Muscle of back (tissue), 13 donors: ENCODE data around the gene FGF7. TPM values are rescaled to one million over a fixed set of nuclear protein-coding genes. Genes with fewer than 3 reads are reported as not detected.
"Not testable (repeated sequence)": the region's sequence is repeated elsewhere in the genome, so short reads cannot be mapped to it uniquely, and the experiment has no call there.

ENCODE experiments used
- DNase-seq, 3 donors: peaks; one replicate each; pipeline versions ENCODE4 v3.0.0 to v3.0.0-alpha.2; 2013
- long read RNA-seq, 9 donors: transcript quantifications; one replicate each; lab custom pipeline, GENCODE V29; 2026
- polyA plus RNA-seq, 10 donors: library from polyadenylated mRNA; unstranded; fragments of 120-200 nt; gene quantifications; one replicate each; pipeline ENCODE4 v1.2.1, GENCODE V29; 2013; ENCODE audit not compliant: insufficient read length in 10 of 10

FGF7 gene, protein sequence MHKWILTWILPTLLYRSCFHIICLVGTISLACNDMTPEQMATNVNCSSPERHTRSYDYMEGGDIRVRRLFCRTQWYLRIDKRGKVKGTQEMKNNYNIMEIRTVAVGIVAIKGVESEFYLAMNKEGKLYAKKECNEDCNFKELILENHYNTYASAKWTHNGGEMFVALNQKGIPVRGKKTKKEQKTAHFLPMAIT
- 10 to 100 TPM; 15.3 to 31.1 (median 25.0) TPM for polyA plus RNA-seq
- long read RNA-seq, donor 1, full-length matches to known transcripts: 6 of 6 reads
- long read RNA-seq, donor 1, partial matches to known transcripts: 0 of 6 reads
- long read RNA-seq, donor 1, other reads (novel, unspliced or antisense): 0 of 6 reads
- long read RNA-seq, donor 2, full-length matches to known transcripts: 3 of 3 reads
- long read RNA-seq, donor 2, partial matches to known transcripts: 0 of 3 reads
- long read RNA-seq, donor 2, other reads (novel, unspliced or antisense): 0 of 3 reads
- long read RNA-seq, donor 3: 0 reads
- long read RNA-seq, donor 4, full-length matches to known transcripts: 6 of 6 reads
- long read RNA-seq, donor 4, partial matches to known transcripts: 0 of 6 reads
- long read RNA-seq, donor 4, other reads (novel, unspliced or antisense): 0 of 6 reads
- long read RNA-seq, donor 5, full-length matches to known transcripts: 7 of 7 reads
- long read RNA-seq, donor 5, partial matches to known transcripts: 0 of 7 reads
- long read RNA-seq, donor 5, other reads (novel, unspliced or antisense): 0 of 7 reads
- long read RNA-seq, donor 6, full-length matches to known transcripts: 13 of 13 reads
- long read RNA-seq, donor 6, partial matches to known transcripts: 0 of 13 reads
- long read RNA-seq, donor 6, other reads (novel, unspliced or antisense): 0 of 13 reads
- long read RNA-seq, donor 7, full-length matches to known transcripts: 3 of 3 reads
- long read RNA-seq, donor 7, partial matches to known transcripts: 0 of 3 reads
- long read RNA-seq, donor 7, other reads (novel, unspliced or antisense): 0 of 3 reads
- long read RNA-seq, donor 8, full-length matches to known transcripts: 2 of 7 reads
- long read RNA-seq, donor 8, partial matches to known transcripts: 5 of 7 reads
- long read RNA-seq, donor 8, other reads (novel, unspliced or antisense): 0 of 7 reads
- long read RNA-seq, donor 9: 0 reads

DNA sequence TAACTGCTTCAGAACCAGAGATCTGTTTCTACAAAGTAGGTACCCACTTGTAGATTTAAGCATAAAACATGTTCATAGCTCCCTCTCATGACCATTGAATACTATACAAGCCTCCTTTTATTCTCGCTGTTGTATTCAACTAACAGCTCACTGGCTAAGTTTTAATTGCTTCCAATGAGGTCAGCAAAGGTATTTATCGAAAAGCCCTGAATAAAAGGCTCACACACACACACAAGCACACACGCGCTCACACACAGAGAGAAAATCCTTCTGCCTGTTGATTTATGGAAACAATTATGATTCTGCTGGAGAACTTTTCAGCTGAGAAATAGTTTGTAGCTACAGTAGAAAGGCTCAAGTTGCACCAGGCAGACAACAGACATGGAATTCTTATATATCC lies at the start of gene FGF7:
TSS of gene FGF7 (plus strand) at position 222 of the 400 bp plus-strand sequence. CDS start 1,056 bp downstream, outside the sequence.
- peak; percentile 71 to 88 (median 79) for DNase-seq

DNA sequence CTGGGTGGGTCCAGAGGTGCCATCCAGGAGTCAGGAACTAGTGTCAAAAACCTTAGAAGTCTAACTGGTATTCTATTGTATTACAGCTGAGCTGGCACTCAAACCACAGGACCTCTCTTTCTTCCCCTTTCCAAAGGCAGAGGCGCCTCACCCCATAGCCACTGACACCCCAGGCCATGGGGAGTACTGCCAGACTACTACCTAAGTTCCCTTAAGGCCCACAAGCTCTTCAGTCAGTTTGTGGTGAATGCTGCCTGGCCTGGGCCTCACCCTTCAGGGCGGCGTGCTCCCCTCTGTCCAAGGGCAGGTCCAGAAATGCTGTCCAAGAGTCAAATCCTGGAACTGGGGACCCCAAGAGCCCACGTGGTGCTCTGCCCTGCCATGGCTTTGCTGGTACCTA lies 43.0 kb upstream of the FGF7 start:
- no peak for DNase-seq

DNA sequence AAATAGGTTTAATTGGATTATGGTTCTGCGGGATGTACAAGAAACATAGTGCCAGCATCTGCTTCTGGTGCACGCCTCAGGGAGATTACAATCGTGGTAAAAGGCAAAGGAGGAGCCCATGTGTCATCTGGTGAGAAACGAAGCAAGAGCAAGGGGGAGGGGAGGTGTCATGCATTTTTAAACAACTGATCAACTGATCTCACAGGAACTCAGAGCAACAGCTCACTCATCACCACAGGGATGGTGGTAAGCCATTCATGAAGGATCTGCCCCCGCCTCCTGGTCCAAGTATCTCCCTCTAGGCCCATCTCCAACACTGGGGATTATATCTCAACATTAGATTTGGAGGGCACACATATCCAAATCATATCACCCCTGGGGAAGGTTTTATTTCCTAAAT lies 42.1 kb upstream of the FGF7 start:
- no peak for DNase-seq

DNA sequence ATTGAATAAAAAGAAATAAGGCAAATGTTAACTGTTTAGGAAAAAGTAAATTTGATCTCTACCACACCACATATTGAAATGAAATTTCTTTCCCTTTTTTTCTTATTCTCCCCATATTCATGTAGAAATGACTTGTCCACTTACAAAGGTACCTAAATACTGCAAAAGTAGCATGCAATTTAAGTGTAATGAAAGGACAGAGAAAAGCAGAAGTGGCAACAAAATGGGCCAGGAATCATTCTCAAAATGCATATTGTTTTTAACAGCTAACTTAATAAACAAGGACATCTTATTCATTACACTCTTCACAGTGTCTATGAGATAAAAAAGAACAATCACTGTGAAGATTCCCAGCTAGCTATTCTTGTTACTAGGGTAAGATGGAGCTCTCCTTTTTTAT lies 40.6 kb upstream of the FGF7 start:
- no peak for DNase-seq

DNA sequence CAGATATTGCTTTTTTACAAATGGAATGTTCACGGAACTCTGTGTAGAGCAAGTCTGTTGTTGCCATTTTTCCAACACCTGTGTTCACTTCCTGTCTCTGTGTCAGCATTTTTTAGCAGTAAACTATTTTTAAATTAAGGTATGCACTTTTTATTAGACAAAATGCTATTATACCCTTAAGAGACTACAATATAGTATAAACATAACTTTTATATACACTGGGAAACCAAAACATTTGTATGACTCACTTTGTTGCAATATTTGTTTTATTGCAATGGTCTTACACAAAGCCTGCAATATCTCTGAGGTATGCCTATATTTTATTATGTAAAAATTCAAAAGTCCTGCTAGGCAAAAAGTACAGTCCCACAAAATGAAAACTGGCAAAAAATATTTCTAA lies 39.8 kb upstream of the FGF7 start:
- DNase-seq: no peak

DNA sequence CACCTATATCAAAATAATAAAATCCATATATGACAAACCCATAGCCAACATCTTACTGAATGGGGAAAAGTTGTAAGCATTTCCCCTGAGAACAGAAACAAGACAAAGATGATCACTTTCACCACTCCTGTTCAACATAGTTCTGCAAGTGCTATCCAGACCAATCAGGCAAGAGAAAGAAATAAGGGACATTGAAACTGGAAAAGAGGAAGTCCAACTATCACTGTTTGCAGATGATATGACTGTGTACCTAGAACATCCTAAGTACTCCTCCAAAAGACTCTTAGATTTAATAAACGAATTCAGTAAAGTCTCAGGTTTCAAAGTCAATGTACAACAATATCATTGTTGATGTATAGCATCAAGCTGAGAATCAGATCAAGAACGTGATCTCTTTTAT lies 35.6 kb upstream of the FGF7 start:
- no peak for DNase-seq

DNA sequence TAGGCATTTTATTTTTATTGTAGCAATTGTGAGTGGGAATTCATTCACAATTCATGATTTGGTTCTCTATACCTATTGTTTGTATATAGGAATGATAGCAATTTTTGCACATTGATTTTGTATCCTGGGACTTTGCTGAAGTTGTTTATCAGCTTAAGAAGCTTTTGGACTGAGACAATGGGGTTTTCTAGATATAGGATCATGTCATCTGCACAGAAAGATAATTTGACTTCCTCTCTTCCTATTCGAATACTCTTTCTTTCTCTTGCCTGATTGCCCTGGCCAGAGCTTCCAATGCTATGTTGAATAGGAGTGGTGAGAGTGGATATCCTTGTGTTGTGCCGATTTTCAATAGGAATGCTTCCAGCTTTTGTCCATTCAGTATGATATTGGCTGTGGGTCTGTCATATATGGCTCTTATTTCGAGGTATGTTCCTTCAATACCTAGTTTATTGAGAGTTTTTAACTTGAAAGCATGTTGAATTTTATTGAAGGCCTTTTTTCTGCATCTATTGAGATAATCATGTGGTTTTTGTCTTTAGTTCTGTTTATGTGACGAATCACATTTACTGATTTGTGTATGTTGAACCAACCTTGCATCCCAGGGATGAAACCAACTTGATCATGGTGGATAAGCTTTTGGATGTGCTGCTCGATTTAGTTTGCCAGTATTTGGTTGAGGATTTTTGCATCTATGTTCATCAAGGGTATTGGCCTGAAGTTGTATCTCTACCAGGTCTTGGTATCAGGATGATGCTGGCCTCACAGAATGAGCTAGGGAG lies 20.3 kb upstream of the FGF7 start:
- DNase-seq: not testable (repeated sequence)

DNA sequence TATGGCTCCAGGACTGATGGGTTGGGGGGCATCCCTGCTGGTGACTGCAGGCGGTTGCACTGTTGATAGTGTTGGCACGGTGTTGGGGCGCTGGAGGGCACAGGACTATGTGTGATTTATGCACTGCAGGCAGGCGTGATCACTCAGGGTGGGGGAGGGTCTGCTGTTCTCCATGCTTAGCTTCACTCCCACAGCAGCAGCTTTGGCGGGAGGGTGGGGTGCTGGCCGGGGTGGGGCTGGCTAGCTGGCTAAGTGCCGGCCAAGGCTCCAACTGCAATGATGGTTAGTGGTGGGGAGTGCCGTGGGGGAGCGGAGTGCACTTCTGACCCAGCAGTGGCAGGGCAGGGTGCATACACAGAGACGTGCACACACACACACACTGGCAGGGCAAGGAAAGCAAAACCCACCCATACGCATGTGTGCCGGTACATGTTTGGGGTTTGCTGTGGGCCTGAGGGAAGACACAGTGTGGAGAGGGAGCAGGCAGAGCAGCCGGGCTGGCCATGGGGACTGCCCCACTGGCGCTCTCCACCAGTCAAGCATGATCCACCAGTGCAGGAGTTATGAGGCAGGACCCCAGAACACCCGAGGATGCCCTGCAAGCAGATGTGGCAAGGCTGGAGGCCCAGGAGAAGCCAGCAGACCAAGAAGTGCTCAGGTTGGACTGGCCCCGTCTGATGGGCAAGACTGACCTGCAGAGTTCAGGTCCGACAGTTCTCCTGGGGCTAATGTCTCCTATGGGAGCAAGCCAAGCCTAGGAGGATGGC lies 16.5 kb upstream of the FGF7 start:
- no peak for DNase-seq

DNA sequence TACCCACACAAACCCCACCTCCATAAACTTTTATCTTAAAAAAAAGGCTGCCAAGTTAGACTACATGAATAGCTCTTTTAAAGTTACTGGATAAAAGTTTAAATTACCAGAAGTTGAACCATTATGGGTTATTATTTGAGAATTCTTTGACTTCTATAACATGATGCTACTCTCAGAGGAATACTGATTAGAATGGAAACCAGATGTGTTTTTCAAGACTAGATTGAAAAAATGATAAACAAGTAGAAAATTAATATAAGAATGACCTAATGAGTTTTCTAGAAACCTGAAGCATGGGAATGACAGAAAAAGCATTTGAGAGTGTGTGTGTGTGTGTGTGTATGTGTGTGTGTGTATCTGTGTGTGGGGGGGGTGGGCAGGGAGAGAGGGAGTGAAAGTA lies 12.4 kb upstream of the FGF7 start:
- DNase-seq: peak in 1 of 3 donors; percentile 77

DNA sequence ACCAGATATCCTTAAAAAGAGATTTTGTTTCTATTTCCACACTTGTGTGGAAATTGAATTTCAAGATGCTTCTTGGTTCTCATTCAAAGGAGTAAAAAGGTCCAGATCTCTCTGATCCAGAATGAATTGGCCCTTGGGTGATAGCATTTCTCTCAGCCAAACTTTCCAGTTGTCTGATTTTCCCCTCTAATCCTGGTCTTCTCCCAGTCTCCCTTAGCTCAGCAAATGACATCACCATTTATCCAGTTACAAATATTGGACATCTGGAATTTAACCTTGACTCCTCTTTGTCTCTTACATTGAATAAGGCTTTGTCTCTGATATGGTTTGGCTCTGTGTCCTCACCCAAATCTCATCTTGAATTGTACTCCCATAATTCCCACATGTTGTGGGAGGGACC lies 10.2 kb upstream of the FGF7 start:
- DNase-seq: peak in 2 of 3 donors; percentile 74 to 88

DNA sequence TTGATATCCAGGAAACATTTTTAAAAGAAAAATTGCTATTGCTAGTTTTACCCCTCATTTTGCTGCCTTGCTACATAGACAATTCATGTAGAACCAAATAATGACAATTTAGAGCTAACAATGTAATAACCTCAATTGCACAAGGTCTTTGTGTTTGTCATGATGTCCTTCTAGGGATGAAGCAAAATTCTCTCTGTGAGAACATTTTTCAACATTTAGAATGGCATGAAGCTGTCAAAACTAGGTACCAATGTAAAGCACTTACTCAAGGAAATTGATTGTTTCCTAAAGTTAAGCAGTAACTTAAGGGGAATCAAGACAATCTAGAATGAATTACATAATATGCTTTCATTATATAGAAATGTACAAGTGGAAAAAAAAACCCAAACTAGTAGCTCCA lies 7.9 kb upstream of the FGF7 start:
- no peak for DNase-seq

DNA sequence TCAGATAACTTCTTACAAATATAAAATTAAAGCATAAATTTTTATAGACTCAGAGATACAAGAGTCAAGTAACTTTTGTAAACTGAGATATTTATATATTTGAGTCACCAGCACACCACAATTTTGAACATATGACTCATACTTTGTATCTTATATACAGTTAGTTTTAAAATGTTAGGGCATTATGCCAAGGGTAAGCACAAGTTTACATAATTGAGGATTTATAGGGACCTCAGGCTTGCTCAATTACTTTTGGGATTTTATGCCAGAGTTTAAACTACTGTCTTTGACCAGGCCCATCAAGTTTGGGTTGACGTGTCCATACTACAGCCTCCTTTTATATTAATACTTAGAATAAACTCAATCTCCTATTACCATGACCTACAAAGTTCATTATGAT lies 7.4 kb upstream of the FGF7 start:
- no peak for DNase-seq

DNA sequence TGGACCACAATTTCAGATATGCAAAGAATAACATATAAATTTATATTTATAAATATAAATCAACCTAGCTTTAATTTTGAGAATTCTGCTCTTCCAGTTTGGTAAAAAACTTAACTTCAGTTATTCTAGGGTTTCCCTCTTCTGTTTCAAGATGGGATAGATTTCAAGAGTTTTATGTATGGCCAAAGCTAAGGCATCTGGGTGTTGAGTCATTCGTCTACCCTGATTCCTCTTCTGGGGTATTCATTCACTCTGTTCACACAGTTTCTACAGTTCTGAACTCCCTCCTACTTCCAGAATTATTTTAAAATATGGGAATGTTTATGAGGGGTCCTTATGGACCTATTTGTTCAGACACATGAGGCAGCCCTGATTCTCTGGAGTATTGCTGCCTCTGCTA lies 4.2 kb upstream of the FGF7 start:
- DNase-seq: no peak

DNA sequence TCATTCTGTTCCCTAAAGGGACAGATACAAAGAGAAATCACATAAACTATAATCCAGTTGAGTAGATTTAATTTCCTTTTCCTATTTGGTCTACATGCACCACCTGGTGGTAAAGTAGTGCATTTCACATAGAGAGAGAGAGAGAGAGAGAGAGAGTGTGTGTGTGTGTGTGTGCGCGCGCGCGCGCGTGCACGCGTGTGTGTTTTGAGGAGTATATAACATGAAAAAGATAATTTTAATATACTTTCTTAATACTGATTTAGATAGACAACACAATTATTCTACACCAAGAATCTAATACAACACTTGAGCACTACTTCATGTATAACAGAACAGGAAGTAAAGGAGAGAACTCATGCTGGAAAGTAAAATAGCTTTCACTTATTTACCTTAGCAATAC lies 1.1 kb upstream of the FGF7 start:
- DNase-seq: peak in 2 of 3 donors; percentile 76 to 84

DNA sequence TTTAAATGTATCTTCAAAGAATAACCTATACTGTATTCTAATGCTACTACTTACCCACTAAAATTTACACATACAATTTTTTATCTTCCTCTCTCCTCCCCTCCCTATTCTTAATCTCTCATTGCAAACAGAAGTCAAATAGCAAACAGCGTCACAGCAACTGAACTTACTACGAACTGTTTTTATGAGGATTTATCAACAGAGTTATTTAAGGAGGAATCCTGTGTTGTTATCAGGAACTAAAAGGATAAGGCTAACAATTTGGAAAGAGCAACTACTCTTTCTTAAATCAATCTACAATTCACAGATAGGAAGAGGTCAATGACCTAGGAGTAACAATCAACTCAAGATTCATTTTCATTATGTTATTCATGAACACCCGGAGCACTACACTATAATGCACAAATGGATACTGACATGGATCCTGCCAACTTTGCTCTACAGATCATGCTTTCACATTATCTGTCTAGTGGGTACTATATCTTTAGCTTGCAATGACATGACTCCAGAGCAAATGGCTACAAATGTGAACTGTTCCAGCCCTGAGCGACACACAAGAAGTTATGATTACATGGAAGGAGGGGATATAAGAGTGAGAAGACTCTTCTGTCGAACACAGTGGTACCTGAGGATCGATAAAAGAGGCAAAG lies 984 bp downstream of the FGF7 start:
- DNase-seq: peak in 1 of 3 donors; percentile 74

DNA sequence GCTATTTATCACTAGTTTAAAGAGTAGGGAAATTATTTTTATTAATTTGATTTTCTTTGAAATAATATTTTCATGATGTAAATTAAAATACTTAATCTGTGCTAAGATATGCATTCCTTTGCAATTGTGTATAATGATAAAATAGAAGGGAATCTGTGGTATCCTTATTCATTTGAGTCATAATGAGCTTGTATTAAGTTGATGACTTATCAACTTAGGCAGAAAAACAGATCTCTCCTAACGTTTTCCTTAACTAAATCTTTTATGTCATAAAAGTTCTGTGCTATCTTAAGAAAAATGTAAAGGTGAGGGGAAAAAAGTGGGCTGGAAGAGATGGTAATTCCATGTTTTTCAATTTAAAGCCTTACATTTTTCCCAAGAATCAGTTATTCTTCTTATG lies 1.9 kb downstream of the FGF7 start:
- DNase-seq: peak in 1 of 3 donors; percentile 32

DNA sequence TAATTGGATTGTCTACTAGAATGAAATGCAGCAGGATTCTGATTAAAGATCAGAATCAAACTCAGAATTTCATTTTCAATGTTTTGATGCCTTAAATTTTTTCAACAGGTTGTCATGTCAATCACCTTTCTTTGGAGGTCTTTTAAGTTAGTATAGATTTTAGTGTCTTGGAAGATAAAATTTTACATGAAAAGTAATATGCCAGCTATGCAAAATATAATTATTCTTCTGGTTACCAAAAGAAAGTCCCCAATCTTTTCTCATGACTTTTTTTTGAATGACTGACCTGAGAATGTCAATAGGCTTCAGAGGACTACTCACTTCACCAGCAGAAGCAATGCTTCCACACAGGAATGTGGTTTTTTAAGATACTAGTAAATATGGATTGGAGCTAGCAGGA lies 4.3 kb downstream of the FGF7 start:
- no peak for DNase-seq

DNA sequence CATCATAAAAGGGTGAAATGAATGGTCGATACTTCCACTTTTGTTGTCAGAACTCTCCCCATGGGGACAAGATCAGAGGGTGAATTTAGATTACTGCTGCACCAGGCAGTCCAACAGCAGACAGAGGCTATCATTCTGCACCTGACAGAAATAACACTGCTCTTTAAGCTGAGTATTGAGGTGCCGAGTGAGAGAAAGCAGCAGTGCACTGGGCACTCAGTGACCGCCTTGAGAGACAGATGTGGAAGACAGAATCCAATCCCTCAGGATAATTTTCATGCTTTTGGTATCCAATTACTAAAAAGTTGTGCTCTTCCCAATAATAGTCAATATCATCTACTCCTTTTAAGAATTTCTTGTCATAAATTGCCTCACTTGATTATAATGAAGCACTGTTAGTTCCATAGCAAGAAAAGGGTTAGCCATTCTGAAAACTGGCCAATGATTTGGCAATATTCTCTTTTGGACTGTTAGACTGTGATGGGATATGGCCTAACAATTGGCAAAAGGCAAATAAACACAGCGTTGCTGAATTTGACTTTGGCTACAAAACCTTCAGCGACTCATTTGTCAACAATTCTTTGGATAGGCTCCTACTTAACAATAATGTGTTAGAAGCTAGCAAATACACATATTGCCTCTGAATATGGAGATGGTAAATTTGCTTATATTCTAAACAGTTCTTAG lies 5.5 kb downstream of the FGF7 start:
- peak in 1 of 3 donors; percentile 74 for DNase-seq

DNA sequence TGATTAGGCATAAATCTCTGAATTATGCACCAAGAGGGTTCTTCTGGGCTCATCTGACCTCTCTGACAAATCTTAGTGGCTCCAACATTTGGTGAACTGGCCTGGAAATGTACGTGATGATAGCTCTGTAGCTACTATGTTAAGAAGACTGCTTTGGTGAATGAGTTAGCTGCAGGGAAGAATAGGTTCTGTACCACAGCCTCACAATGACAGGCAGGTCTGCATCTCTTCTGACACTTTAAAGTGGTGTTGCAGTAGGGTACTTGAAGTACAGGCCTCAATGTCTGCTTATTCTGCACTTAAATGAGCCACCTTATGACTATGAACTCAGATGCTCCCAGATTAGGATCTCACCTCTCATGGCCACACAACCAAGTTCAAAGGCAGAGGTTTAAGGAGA lies 7.0 kb downstream of the FGF7 start:
- DNase-seq: no peak
